ENCODE results near the gene TOM1.

The TOM1 gene

DNA sequence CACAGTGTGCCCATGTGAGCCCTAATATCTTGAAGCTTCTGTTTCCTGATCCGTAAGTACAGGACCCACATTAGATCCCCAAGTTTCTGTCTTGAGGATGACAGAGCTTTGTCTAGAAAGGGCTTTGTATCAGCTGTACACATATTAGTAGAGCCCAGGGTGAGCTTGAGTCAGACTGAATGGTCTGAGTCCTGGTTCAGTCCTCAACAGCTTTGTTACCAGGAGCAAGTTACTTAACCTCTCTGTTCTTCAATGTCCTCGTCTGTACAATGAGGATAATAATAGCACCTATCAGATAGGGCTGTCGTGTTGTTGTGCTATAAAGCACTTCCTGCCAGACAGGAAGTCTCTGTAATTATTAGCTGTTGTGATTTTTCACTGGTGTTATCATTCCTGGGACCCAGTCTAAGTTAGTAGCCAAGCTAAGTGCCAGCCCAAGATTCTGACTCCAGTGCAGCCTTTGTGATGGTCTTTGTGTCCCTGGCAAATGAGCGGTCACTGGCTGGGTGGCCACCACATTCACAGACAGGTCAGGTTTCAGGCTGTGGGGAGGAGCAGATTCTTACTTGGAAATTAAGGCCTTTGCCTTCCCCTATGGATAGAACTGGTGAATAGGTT is 6.8 kb downstream of the TOM1 start:
- TF ChIP-seq, protein P1, sequence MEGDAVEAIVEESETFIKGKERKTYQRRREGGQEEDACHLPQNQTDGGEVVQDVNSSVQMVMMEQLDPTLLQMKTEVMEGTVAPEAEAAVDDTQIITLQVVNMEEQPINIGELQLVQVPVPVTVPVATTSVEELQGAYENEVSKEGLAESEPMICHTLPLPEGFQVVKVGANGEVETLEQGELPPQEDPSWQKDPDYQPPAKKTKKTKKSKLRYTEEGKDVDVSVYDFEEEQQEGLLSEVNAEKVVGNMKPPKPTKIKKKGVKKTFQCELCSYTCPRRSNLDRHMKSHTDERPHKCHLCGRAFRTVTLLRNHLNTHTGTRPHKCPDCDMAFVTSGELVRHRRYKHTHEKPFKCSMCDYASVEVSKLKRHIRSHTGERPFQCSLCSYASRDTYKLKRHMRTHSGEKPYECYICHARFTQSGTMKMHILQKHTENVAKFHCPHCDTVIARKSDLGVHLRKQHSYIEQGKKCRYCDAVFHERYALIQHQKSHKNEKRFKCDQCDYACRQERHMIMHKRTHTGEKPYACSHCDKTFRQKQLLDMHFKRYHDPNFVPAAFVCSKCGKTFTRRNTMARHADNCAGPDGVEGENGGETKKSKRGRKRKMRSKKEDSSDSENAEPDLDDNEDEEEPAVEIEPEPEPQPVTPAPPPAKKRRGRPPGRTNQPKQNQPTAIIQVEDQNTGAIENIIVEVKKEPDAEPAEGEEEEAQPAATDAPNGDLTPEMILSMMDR (IDR thresholded peaks at IDR 0.05; ENCODE audit: borderline replicate concordance, insufficient read depth, low read depth, low read length): no peak
- H3K4me3 ChIP-seq (ENCODE audit: low read depth, low read length): no peak overlapping the region

DNA sequence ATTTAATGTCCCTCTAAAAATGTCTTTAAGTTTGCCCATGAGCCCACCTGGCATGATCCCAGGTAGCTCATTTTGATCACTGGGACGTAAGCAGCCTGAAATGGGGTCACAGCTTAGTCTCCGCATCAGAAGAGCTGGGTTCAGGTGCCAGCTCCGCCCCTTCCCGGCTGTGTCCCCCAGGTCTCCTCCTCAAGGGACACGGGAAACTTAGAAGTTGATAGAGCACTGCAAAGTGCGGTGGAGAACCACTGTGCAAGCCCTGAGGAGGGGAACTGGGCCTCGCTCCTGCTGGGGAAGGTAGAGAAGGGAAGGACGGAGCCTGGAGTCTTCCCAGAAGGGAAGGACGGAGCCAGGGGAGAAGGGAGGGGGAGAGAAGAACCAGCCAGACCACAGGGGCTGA is 7.7 kb downstream of the TOM1 start:
- TF ChIP-seq, protein P1 (IDR thresholded peaks at IDR 0.05; ENCODE audit: borderline replicate concordance, insufficient read depth, low read depth, low read length): no peak
- H3K4me3 ChIP-seq (ENCODE audit: low read depth, low read length): no peak overlapping the region

- TF ChIP-seq, protein P1 (IDR thresholded peaks at IDR 0.05; ENCODE audit: borderline replicate concordance, insufficient read depth, low read depth, low read length): no peak
- no peak overlapping the region for H3K4me3 ChIP-seq (ENCODE audit: low read depth, low read length)
Measured at GRCh38 chr22:35307892-35308291, 8.2 kb downstream of the TOM1 start.

DNA sequence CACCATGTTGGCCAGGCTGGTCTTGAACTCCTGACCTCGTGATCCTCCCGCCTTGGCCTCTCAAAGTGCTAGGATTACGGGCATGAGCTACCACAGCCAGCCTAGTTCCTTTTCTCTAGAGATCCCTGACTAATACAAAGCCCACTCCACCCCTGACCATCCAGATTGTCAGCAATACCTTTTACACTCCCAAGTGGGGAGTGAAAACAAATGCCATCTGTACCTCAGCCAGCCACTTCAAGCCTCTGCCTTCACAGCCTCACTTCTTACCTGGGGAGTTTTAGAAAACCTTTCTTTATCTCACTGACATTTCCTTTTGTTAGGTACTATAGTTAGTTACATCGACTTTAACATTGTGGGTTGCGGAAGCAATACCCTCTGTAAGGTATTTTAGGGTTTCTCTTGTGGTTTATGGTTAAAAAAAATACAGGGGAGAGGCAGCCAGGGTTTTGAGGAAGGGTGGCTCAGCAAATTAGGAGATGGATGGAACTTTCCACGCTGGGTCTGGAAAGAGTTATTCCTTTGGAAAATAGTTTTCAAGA is 8.9 kb downstream of the TOM1 start:
- TF ChIP-seq, protein P1 (IDR thresholded peaks at IDR 0.05; ENCODE audit: borderline replicate concordance, insufficient read depth, low read depth, low read length): no peak
- H3K4me3 ChIP-seq (ENCODE audit: low read depth, low read length): no peak overlapping the region

- no peak overlapping the region for H3K4me3 ChIP-seq (ENCODE audit: low read depth, low read length)
- TF ChIP-seq, protein P1 (IDR thresholded peaks at IDR 0.05; ENCODE audit: borderline replicate concordance, insufficient read depth, low read depth, low read length): 0 out of 2 replicates have a peak, but pooled peaks have one; percentile 14
Measured at GRCh38 chr22:35310556-35311550, 11.2 kb downstream of the TOM1 start.

GRCh38 chr22:35311551-35311999 is 11.9 kb downstream of the TOM1 start:
- no peak overlapping the region for H3K4me3 ChIP-seq (ENCODE audit: low read depth, low read length)
- TF ChIP-seq, protein P1 (IDR thresholded peaks at IDR 0.05; ENCODE audit: borderline replicate concordance, insufficient read depth, low read depth, low read length): 0 out of 2 replicates have a peak, but pooled peaks have one; percentile 10
